ENCODE measurements around the gene C2orf15.
"Not testable (repeated sequence)": the region's sequence is repeated elsewhere in the genome, so short reads cannot be mapped to it uniquely, and the experiment has no call there.

The C2orf15 gene

DNA sequence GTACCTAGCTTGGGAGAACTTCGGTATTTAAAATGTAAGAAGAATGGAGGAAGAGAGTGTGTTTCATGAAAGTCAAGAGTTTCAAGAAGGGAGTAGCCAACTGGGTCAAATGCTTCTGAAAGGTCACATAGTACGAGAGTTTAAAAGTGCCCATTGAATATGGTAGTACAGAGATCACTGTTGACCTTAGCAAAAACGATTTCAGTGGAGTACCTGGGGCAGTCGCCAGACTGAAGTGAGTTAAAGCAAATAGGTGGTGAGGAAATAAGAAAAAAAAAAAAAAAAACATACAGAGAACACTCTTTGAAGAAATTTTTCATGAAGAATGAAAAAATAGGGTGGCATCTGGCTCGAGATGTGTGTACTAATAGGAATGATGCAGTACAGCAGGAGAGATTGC is 24.7 kb downstream of the C2orf15 start:
- DNase-seq (ENCODE audit: low read depth in 2 of 2): no peak

DNA sequence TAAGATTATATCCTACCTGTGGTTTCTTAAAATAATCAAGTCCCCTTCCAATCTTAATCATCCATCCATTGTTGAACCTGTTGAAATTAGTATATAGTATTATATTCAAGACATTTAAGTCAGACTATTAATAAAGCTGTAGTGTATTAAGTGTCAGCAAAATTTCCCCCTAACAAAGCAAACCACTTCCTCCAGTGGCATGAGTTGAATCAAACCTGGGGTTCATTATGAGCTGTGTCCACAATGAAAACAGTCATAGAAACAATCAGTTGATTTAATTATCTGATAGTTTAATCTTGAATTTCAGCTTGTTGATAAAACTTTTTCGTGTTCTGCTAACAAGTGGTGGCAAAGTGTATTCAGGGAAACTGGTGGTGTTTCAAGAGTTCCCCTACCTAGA is 28.0 kb downstream of the C2orf15 start:
- no peak for DNase-seq (ENCODE audit: low read depth in 2 of 2)

DNA sequence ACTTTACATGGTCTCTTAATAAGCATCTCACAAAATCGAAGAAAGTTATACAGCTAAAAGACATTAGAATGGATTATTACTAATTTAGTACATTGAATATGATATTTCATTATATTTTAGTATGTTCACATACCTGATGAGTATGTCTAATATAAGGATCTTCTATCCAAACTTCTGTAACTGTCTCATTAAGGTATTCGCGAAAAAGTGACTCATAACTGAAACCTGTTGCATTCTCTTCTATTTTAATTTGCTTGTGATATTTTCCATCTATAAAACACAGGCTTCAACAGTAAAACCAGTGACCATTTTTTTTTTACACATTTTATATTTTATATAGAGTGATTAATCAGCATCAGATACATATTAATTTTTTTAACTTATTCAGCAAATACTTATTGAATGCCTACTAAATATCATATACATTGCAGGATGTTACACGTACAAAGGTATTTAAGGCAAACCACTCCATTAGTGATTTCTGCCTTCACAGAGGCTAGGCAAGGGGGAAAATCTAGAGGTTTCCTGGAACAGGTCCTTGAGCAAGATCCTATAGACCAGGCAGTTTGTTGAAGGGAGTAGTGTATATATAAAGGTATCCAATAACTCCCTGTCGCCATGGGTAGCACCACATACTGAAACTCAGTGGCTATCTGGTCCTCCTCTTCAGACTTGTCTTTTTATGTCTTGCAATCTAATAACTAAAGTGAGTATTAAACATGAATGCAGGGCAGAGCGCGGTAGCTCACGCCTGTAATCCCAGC is 30.1 kb downstream of the C2orf15 start:
- DNase-seq (ENCODE audit: low read depth in 2 of 2): no peak

DNA sequence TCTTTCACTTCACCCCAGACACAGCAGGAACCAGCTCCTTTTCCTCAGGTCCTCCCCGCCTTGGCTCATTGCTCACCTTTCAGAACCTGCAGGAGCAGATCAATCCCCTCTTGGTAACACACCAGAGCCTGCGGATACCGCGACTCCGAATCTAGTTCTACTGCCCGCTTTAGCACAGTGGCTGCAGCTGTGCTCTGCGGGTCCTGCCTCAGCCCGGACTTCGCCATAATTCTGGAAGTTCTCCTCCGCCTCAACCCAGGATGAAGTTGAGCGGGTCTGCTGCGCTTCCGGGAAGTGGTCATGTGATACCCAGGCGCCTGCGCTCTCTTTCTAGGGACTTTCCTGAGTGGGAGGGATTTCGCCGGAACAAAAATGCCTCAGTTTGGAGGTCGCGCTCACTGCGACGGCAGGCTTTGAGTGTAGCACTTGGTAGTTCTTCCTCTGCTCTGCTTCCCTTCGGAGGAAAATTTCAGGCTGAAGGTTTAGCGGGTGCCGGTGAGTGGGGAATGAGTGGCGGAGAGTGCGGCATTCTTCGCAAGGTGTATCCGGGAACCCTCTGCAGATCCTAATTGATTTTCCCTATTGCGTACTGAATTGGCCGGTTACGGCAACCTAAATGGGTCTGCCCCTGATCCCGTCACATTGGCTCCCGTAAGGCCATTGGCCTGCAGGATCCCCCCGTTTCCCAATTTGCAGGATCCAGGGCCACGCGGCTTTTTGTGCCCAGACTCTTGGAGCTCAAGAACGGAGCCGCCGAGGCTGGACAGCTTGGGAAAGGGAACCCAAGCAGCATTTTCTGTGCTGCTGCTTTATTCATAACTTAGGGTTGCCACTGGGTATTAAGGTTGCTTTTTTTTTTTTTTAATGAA is 39.5 kb downstream of the C2orf15 start, which contains the start of the genes MITD1 and MRPL30:
Gene MITD1 (minus strand): TSS at position 304 of the 869 bp plus-strand sequence. CDS start 77 bp downstream, at position 227.
Gene MRPL30 (plus strand): TSS at position 430 of the 869 bp plus-strand sequence. CDS start 5,020 bp downstream, outside the sequence.
- DNase-seq (ENCODE audit: low read depth in 2 of 2): peak; percentile 85 to 86

DNA sequence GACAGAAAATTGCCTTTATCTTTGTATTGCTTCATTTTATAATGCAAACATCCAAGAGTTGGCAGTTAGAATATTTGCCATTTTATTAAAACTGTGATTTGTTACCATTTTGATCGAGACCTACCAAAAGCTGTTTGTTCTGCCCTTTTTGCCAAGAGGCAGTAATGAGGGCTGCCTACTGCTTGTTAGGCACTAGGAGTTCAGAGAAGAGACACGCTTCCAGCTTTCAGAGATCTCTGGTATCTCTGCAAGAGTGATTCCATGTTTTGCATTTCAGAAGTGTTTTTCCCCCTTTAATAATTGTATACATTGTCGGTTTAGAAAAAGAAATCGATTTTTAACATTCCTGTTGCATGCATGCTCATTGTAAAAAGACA is 40.1 kb downstream of the C2orf15 start:
- DNase-seq (ENCODE audit: low read depth in 2 of 2): no peak

DNA sequence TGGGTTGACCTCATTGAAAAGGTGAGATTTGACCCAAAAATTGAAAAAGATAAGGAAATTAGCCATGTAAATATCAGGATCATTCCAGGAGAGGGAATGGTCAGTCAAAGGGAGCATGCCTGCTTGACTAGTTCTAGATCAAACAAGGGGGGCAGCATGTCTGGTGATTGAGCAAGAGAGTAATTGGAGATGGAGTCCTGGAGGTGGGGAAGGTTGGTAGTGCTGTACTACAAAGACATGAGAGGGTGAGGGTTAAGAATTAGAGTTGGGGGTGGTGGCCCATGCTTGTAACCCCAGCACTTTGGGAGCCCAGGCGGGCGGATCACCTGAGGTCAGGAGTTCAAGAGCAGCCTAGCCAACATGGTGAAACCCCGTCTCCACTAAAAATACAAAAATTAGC is 41.5 kb downstream of the C2orf15 start:
- DNase-seq (ENCODE audit: low read depth in 2 of 2): no peak

DNA sequence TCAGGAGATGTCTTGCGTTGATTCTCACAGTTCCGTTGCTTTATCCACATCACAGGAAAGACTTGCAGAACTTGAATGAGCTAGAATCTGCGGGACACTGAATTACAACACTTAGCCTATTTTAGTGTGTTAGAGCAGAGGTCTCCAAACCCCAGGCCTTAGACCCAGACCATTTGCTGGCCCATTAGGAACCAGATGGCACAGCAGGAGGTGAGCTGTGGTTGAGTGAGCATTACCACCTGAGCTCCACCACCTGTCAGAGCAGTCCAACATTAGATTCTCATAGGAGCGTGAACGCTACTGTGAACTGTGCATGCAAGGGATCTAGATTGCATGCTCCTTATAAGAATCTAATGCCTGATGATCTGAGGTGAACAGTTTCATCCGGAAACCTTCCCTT is 43.3 kb downstream of the C2orf15 start:
- DNase-seq (ENCODE audit: low read depth in 2 of 2): no peak

DNA sequence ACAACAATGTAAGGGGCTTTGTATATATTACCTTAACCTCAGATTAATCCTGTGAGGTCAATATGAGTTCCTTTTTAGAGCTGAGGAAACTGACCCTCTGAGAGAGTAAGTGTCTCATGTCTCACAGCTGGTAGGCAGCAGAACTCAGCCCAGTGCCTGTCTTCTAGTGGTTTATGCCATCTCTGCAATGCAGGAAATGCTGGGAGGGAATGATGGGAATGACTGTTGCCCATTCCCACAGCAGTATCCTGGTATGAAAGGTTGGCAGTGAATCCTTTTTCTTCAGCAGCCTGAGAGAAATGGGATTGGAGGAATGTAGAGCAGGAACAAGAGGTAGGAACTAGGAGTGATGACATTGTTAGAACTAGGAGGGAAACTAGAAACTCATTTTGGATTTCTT is 45.5 kb downstream of the C2orf15 start:
- DNase-seq (ENCODE audit: low read depth in 2 of 2): no peak

DNA sequence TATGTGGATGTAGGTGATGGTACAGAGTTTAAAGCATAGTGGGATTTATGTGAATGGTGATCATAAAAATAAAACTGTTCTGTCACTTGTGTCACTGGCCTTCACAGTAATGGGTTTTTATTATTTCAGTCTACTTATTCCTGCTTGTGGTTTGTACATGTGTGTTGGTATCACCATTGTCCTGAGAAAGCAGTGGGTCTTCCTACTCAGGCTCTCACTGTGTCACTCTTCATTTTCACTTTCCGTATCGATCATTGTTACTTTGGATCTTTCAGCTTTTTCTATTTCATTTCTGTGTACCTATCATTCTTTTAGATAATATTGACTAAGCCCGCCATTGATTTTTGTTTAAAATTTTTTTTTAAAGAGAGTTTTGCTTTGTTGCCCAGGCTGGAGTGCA is 46.9 kb downstream of the C2orf15 start:
- no peak for DNase-seq (ENCODE audit: low read depth in 2 of 2)

DNA sequence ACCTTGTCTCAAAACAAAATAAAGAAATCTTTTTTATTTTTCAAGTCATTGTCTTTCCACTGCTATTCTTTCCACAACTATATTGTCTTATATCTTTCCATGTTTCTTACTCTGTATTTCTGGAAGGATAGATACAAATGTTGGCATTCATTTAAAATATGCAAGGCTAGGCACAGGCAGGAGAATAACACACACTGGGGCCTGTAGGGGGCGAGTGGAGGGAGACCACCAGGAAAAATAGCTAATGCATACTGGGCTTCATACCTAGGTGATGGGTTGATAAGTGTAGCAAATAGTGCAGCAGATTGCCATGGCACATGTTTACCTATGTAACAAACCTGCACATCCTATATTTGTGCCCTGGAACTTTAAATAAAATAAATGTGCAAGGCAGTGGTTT is 49.0 kb downstream of the C2orf15 start:
- no peak for DNase-seq (ENCODE audit: low read depth in 2 of 2)

DNA sequence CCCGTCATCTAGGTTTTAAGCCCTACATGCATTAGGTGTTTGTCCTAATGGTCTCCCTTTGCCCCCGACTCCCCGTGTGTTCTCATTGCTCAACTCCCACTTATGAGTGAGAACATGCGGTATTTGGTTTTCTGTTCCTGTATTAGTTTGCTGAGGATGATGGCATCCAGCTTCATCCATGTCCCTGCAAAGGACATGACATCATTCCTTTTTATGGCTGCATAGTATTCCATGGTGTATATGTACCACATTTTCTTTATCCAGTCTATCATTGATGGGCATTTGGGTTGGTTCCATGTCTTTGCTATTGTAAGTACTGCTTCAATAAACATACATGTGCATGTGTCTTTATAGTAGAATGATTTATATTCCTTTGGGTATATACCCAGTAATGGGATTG is 50.9 kb downstream of the C2orf15 start:
- not testable (repeated sequence) for DNase-seq (ENCODE audit: low read depth in 2 of 2)

DNA sequence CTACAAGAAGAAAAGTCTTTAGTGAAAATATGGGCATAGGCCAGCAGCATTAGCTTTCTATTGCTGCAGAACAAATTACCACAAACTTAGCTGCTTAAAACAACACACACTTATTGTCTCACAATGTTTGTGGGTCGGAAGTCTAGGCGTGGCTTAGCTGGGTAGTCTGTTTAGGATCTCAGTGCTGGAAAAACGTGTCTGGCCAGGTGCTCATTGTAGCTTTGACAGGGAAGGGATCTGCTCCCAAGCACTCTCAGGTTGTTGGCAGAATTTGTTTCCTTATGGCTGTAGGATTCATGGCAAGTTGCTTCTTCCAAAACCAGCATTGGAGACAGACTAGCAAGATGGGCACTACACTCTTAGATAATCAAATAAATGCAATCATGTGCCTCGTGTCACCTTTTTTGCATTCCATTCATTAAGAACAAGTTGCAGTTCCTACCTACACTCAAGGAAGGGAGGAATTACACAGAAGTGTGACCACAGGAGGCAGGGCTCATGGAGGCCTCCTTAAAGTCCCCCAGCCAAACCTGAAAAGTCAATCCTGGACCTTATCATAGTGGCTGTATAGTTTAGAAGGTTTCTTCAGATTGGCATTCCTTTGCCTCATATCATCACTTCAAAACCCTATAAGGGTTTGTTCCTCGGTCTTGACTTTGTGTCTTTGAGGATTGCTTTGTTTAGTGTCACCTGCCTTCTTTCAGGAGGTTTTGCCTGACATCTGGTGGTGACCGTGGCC is 56.8 kb downstream of the C2orf15 start:
- no peak for DNase-seq (ENCODE audit: low read depth in 2 of 2)

DNA sequence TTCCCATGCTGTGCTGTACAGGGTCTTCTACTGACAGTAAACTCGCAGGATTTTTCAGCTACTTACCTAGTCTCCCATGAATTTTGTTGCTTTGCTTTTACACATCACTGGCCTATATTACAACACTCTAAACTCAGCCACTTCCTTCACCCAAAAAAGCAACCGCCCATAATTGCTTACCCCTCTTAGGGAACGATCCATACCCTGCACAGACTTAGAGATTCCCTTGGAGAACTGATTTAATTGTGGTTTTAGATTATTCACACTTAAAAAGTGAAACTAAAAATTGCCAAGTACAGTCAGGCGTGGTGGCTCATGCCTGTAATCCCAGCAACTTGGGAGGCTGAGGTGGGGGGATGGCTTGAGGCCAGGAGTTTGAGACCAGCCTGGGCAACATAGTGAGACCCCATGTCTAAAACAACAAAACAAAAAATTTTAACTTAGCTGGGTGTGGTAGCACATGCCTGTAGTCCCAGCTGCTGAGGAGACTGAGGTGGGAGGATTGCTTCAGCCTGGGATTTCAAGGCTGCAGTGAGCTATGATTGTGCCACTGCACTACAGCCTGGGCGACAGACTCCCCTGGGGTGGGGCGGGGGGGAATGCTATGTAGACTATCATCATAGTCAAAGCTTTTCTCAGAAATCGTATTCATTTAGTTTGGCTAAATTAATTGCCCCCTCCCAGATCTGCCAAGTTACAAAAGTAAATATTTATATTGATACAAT is 58.7 kb downstream of the C2orf15 start:
- no peak for DNase-seq (ENCODE audit: low read depth in 2 of 2)
